WTC11 (cell line): ENCODE data around the gene RPS6KC1. TPM values are rescaled to one million over a fixed set of nuclear protein-coding genes. Genes with fewer than 3 reads are reported as not detected.
A peak's percentile ranks its signal among the peaks of the same experiment; 100 is the strongest.

Source experiments
- ATAC-seq: fragments of 200-7000 bp; cut with Tn5 transposase; 2 replicates; pipeline ENCODE4 v1.10.0; 2021; ENCODE audit warnings: mild to moderate bottlenecking, moderate library complexity
- CTCF ChIA-PET: fragments of 300-600 bp; sonication (Branson Sonifier 250); formaldehyde crosslinking; loops from one replicate; lab custom pipeline; 2021; ENCODE audit warnings: antibody characterized with exemption; lab: Charles Lee
- POLR2A ChIA-PET: fragments of 350-600 bp; sonication (Branson Sonifier 250); formaldehyde crosslinking; loops from one replicate; lab custom pipeline; 2021; ENCODE audit warnings: antibody characterized with exemption; lab: Charles Lee
- DNase-seq: peaks from one replicate; pipeline ENCODE4 v3.0.0; 2021; ENCODE audit warnings: low spot score
- H3K27ac Mint-ChIP-seq: 2 replicates; pipeline ENCODE4 v1.8.0; 2021; ENCODE audit warnings: mixed read lengths
- H3K27me3 Mint-ChIP-seq: 2 replicates; pipeline ENCODE4 v1.8.0; 2021; ENCODE audit warnings: low read depth, mild to moderate bottlenecking, moderate library complexity, mixed read lengths
- H3K36me3 Mint-ChIP-seq: 2 replicates; pipeline ENCODE4 v1.8.0; 2021; ENCODE audit warnings: mixed read lengths
- H3K4me1 Mint-ChIP-seq: 2 replicates; pipeline ENCODE4 v1.8.0; 2022; ENCODE audit warnings: mixed read lengths
- H3K4me3 Mint-ChIP-seq: 2 replicates; pipeline ENCODE4 v1.8.0; 2021; ENCODE audit warnings: mild to moderate bottlenecking, moderate library complexity, mixed read lengths
- H3K9me3 Mint-ChIP-seq: 2 replicates; pipeline ENCODE4 v1.8.0; 2021; ENCODE audit warnings: mixed read lengths
- ATF1 ChIP-seq: sonication (generic); formaldehyde crosslinking; IDR thresholded peaks from 2 replicates; pipeline ENCODE4 v1.8.1; 2023; ENCODE audit warnings: mild to moderate bottlenecking, moderate library complexity, missing genetic modification reagents
- E2F1 ChIP-seq: sonication (generic); formaldehyde crosslinking; IDR thresholded peaks from 2 replicates; pipeline ENCODE4 v1.8.0; 2022; ENCODE audit warnings: mild to moderate bottlenecking, missing genetic modification reagents
- MLX ChIP-seq: sonication (generic); formaldehyde crosslinking; IDR thresholded peaks from 2 replicates; pipeline ENCODE4 v1.8.1; 2023; ENCODE audit warnings: mild to moderate bottlenecking, missing genetic modification reagents, moderate library complexity
- NFE2L1 ChIP-seq: sonication (generic); formaldehyde crosslinking; IDR thresholded peaks from 2 replicates; pipeline ENCODE4 v1.8.1; 2023; ENCODE audit warnings: missing genetic modification reagents
- RELA ChIP-seq: sonication (generic); formaldehyde crosslinking; IDR thresholded peaks from 2 replicates; pipeline ENCODE4 v1.8.1; 2022; ENCODE audit warnings: missing genetic modification reagents, mild to moderate bottlenecking, borderline replicate concordance
- RORB ChIP-seq: fragments of 250-450 bp; sonication (Bioruptor Pico); IDR thresholded peaks from 2 replicates; pipeline ENCODE4 v1.9.0; 2021; ENCODE audit warnings: mild to moderate bottlenecking
- SOX15 ChIP-seq: fragments of 250-450 bp; sonication (Bioruptor Pico); IDR thresholded peaks from 2 replicates; pipeline ENCODE4 v1.9.0; 2021; ENCODE audit warnings: mild to moderate bottlenecking
- SP1 ChIP-seq: sonication (generic); formaldehyde crosslinking; conservative IDR thresholded peaks from 2 replicates; pipeline ENCODE4 v1.8.1; 2022; ENCODE audit warnings: missing genetic modification reagents
- USF1 ChIP-seq: sonication (generic); formaldehyde crosslinking; IDR thresholded peaks from 2 replicates; pipeline ENCODE4 v1.8.0; 2022; ENCODE audit warnings: mild to moderate bottlenecking, missing genetic modification reagents
- total RNA-seq: library from RNA; stranded (reverse); gene quantifications from 3 replicates; pipeline ENCODE4 v1.2.3, GENCODE V29; 2021
- TF ChIP-seq, protein P1 (sequence below): sonication (generic); formaldehyde crosslinking; IDR thresholded peaks from 2 replicates; pipeline ENCODE4 v1.8.1; 2022; ENCODE audit warnings: low read depth, missing genetic modification reagents, borderline replicate concordance
- TF ChIP-seq, protein P2 (sequence below): sonication (generic); formaldehyde crosslinking; IDR thresholded peaks from 2 replicates; pipeline ENCODE4 v1.8.0; 2022; ENCODE audit warnings: mild to moderate bottlenecking, missing genetic modification reagents
- TF ChIP-seq, protein P3 (sequence below): fragments of 250-450 bp; sonication (Bioruptor Pico); IDR thresholded peaks from 2 replicates; pipeline ENCODE4 v2.1.2; 2022; ENCODE audit warnings: mild to moderate bottlenecking, moderate library complexity
- TF ChIP-seq, protein P4 (sequence below): sonication (generic); formaldehyde crosslinking; IDR thresholded peaks from 2 replicates; pipeline ENCODE4 v1.8.1; 2023; ENCODE audit warnings: mild to moderate bottlenecking, moderate library complexity, missing genetic modification reagents
- TF ChIP-seq, protein P5 (sequence below): sonication (generic); formaldehyde crosslinking; IDR thresholded peaks from 2 replicates; pipeline ENCODE4 v1.8.0; 2023; ENCODE audit warnings: missing genetic modification reagents, mild to moderate bottlenecking, borderline replicate concordance

RPS6KC1 gene
- total RNA-seq, 1 experiment from 2014 or later: 17.4 TPM

DNA sequence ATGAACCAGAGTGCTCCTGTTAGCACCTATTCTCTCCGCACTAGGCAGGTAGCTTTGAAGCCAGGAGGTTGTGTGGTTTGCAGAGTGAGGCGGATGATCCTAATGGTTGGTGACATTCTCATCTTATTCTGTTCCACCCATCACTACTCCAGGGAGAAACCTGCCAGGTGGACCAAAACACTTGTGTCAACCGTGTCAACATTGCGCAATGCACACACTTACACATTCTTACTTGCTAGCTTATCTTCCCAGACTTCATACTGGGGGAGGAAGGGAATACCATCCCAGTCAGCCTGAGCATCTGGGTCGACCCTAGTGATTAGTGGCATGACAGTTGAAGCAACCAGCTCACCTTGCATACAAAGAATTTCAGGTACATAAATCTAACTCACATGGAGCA is 236.9 kb downstream of the RPS6KC1 start (continued):
- no peak for TF ChIP-seq SOX15 (CRISPR knock-in tag)
- no peak for TF ChIP-seq MLX (CRISPR knock-in tag)
- TF ChIP-seq, protein P1, sequence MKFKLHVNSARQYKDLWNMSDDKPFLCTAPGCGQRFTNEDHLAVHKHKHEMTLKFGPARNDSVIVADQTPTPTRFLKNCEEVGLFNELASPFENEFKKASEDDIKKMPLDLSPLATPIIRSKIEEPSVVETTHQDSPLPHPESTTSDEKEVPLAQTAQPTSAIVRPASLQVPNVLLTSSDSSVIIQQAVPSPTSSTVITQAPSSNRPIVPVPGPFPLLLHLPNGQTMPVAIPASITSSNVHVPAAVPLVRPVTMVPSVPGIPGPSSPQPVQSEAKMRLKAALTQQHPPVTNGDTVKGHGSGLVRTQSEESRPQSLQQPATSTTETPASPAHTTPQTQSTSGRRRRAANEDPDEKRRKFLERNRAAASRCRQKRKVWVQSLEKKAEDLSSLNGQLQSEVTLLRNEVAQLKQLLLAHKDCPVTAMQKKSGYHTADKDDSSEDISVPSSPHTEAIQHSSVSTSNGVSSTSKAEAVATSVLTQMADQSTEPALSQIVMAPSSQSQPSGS: no peak

- DNase-seq: no peak
- CTCF ChIA-PET: no interaction called here
Observed at GRCh38 chr1:213291526-213291925, 240.5 kb downstream of the RPS6KC1 start.

More at GRCh38 chr1:213291526-213291925, 240.5 kb downstream of the RPS6KC1 start:
- no peaks in the 10 kb centered on the region for H3K36me3 Mint-ChIP-seq
- POLR2A ChIA-PET: no interaction called here
- TF ChIP-seq, protein P2, sequence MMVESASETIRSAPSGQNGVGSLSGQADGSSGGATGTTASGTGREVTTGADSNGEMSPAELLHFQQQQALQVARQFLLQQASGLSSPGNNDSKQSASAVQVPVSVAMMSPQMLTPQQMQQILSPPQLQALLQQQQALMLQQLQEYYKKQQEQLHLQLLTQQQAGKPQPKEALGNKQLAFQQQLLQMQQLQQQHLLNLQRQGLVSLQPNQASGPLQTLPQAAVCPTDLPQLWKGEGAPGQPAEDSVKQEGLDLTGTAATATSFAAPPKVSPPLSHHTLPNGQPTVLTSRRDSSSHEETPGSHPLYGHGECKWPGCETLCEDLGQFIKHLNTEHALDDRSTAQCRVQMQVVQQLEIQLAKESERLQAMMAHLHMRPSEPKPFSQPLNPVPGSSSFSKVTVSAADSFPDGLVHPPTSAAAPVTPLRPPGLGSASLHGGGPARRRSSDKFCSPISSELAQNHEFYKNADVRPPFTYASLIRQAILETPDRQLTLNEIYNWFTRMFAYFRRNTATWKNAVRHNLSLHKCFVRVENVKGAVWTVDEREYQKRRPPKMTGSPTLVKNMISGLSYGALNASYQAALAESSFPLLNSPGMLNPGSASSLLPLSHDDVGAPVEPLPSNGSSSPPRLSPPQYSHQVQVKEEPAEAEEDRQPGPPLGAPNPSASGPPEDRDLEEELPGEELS: no peak
- TF ChIP-seq USF1 (CRISPR knock-in tag): no peak
- TF ChIP-seq, protein P3, sequence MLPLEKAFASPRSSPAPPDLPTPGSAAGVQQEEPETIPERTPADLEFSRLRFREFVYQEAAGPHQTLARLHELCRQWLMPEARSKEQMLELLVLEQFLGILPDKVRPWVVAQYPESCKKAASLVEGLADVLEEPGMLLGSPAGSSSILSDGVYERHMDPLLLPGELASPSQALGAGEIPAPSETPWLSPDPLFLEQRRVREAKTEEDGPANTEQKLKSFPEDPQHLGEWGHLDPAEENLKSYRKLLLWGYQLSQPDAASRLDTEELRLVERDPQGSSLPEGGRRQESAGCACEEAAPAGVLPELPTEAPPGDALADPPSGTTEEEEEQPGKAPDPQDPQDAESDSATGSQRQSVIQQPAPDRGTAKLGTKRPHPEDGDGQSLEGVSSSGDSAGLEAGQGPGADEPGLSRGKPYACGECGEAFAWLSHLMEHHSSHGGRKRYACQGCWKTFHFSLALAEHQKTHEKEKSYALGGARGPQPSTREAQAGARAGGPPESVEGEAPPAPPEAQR (CRISPR knock-in tag): no peak
- no peak for TF ChIP-seq E2F1 (CRISPR knock-in tag)
- TF ChIP-seq, protein P4, sequence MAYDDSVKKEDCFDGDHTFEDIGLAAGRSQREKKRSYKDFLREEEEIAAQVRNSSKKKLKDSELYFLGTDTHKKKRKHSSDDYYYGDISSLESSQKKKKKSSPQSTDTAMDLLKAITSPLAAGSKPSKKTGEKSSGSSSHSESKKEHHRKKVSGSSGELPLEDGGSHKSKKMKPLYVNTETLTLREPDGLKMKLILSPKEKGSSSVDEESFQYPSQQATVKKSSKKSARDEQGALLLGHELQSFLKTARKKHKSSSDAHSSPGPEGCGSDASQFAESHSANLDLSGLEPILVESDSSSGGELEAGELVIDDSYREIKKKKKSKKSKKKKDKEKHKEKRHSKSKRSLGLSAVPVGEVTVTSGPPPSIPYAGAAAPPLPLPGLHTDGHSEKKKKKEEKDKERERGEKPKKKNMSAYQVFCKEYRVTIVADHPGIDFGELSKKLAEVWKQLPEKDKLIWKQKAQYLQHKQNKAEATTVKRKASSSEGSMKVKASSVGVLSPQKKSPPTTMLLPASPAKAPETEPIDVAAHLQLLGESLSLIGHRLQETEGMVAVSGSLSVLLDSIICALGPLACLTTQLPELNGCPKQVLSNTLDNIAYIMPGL: no peak
- TF ChIP-seq ATF1 (CRISPR knock-in tag): no peak
- TF ChIP-seq, protein P5, sequence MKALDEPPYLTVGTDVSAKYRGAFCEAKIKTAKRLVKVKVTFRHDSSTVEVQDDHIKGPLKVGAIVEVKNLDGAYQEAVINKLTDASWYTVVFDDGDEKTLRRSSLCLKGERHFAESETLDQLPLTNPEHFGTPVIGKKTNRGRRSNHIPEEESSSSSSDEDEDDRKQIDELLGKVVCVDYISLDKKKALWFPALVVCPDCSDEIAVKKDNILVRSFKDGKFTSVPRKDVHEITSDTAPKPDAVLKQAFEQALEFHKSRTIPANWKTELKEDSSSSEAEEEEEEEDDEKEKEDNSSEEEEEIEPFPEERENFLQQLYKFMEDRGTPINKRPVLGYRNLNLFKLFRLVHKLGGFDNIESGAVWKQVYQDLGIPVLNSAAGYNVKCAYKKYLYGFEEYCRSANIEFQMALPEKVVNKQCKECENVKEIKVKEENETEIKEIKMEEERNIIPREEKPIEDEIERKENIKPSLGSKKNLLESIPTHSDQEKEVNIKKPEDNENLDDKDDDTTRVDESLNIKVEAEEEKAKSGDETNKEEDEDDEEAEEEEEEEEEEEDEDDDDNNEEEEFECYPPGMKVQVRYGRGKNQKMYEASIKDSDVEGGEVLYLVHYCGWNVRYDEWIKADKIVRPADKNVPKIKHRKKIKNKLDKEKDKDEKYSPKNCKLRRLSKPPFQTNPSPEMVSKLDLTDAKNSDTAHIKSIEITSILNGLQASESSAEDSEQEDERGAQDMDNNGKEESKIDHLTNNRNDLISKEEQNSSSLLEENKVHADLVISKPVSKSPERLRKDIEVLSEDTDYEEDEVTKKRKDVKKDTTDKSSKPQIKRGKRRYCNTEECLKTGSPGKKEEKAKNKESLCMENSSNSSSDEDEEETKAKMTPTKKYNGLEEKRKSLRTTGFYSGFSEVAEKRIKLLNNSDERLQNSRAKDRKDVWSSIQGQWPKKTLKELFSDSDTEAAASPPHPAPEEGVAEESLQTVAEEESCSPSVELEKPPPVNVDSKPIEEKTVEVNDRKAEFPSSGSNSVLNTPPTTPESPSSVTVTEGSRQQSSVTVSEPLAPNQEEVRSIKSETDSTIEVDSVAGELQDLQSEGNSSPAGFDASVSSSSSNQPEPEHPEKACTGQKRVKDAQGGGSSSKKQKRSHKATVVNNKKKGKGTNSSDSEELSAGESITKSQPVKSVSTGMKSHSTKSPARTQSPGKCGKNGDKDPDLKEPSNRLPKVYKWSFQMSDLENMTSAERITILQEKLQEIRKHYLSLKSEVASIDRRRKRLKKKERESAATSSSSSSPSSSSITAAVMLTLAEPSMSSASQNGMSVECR (CRISPR knock-in tag): no peak
- TF ChIP-seq NFE2L1 (CRISPR knock-in tag): no peak
- TF ChIP-seq SP1 (CRISPR knock-in tag): no peak
- TF ChIP-seq RELA (CRISPR knock-in tag): no peak
- TF ChIP-seq MLX (CRISPR knock-in tag): no peak
- no peak for TF ChIP-seq RORB (CRISPR knock-in tag)
- TF ChIP-seq, all 79 proteins: peak for 0
- Mint-ChIP-seq H3K27ac (0 out of 2 replicates have a peak overlapping the region, but pooled peaks have one; percentile 2), H3K4me3 (no peak overlapping the region), H3K9me3 (peaks cover 9% of the 10 kb centered on the region; the same call in 1 of the 2 replicates), H3K4me1 (peaks cover 32% of the 10 kb centered on the region), H3K27me3 (no peaks in the 10 kb centered on the region)
- no peak for ATAC-seq
